Measurements from ENCODE around the gene ZNF341.

ZNF341 gene

GRCh38 chr20:33725607-33726264 lies 6.1 kb upstream of the ZNF341 start:
- Histone ChIP-seq H3K4me1 (ENCODE audit: insufficient read depth, poor library complexity, severe bottlenecking) (no peaks in the 10 kb centered on the region), H3K27ac (ENCODE audit: poor library complexity, severe bottlenecking) (no peak overlapping the region), H3K9me3 (ENCODE audit: severe bottlenecking) (no peaks in the 10 kb centered on the region), H3K27me3 (ENCODE audit: insufficient read depth, poor library complexity, severe bottlenecking) (no peaks in the 10 kb centered on the region), H3K36me3 (ENCODE audit: low read depth) (no peaks in the 10 kb centered on the region), H3K4me3 (ENCODE audit: severe bottlenecking) (no peak overlapping the region)
- TF ChIP-seq, protein P1, sequence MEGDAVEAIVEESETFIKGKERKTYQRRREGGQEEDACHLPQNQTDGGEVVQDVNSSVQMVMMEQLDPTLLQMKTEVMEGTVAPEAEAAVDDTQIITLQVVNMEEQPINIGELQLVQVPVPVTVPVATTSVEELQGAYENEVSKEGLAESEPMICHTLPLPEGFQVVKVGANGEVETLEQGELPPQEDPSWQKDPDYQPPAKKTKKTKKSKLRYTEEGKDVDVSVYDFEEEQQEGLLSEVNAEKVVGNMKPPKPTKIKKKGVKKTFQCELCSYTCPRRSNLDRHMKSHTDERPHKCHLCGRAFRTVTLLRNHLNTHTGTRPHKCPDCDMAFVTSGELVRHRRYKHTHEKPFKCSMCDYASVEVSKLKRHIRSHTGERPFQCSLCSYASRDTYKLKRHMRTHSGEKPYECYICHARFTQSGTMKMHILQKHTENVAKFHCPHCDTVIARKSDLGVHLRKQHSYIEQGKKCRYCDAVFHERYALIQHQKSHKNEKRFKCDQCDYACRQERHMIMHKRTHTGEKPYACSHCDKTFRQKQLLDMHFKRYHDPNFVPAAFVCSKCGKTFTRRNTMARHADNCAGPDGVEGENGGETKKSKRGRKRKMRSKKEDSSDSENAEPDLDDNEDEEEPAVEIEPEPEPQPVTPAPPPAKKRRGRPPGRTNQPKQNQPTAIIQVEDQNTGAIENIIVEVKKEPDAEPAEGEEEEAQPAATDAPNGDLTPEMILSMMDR (IDR thresholded peaks at IDR 0.05; ENCODE audit: poor library complexity, severe bottlenecking) = no peak
- no peak for DNase-seq (ENCODE audit: low spot score)
- ATAC-seq (ENCODE audit: low read depth) = no peak

- no peak for ATAC-seq (ENCODE audit: low read depth)
- no peak for DNase-seq (ENCODE audit: low spot score)
- Histone ChIP-seq H3K9me3 (ENCODE audit: severe bottlenecking) (no peaks in the 10 kb centered on the region), H3K4me1 (ENCODE audit: insufficient read depth, poor library complexity, severe bottlenecking) (no peaks in the 10 kb centered on the region), H3K4me3 (ENCODE audit: severe bottlenecking) (no peak overlapping the region), H3K36me3 (ENCODE audit: low read depth) (no peaks in the 10 kb centered on the region), H3K27me3 (ENCODE audit: insufficient read depth, poor library complexity, severe bottlenecking) (no peaks in the 10 kb centered on the region), H3K27ac (ENCODE audit: poor library complexity, severe bottlenecking) (no peak overlapping the region)
- TF ChIP-seq, protein P1 (IDR thresholded peaks at IDR 0.05; ENCODE audit: poor library complexity, severe bottlenecking) = no peak
Observed at GRCh38 chr20:33727115-33727479, 4.7 kb upstream of the ZNF341 start.

GRCh38 chr20:33727806-33728205 lies 4.0 kb upstream of the ZNF341 start:
- H3K4me3 ChIP-seq (ENCODE audit: severe bottlenecking) = no peak overlapping the region
- no peaks in the 10 kb centered on the region for H3K36me3 ChIP-seq (ENCODE audit: low read depth)
- DNase-seq (ENCODE audit: low spot score) (no peak), ATAC-seq (ENCODE audit: low read depth) (no peak)
- H3K27me3 ChIP-seq (ENCODE audit: insufficient read depth, poor library complexity, severe bottlenecking) = no peaks in the 10 kb centered on the region
- H3K4me1 ChIP-seq (ENCODE audit: insufficient read depth, poor library complexity, severe bottlenecking) = no peaks in the 10 kb centered on the region
- H3K9me3 ChIP-seq (ENCODE audit: severe bottlenecking) = no peaks in the 10 kb centered on the region
- no peak overlapping the region for H3K27ac ChIP-seq (ENCODE audit: poor library complexity, severe bottlenecking)
- TF ChIP-seq, protein P1 (IDR thresholded peaks at IDR 0.05; ENCODE audit: poor library complexity, severe bottlenecking) = no peak

DNA sequence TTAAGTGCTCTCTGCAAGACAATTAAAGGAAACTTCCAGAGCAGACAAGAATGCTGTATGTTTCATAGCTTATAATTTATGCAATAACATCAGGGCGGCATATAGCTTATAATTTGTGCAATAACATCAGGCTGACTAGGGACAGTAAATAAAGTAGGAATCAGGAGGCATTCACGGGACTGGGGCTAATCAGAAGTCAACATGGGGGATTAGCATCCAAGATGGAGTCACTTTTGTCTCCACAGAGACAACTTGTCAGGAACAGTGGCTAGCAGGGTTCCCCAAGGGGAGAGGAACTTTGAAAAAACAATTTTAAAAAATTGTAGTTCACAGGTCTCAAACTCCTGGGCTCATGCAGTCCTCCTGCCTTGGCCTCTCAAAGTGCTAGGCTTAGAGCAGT lies 3.3 kb upstream of the ZNF341 start:
- Histone ChIP-seq H3K4me3 (ENCODE audit: severe bottlenecking) (no peak overlapping the region), H3K27ac (ENCODE audit: poor library complexity, severe bottlenecking) (no peak overlapping the region), H3K36me3 (ENCODE audit: low read depth) (no peaks in the 10 kb centered on the region), H3K4me1 (ENCODE audit: insufficient read depth, poor library complexity, severe bottlenecking) (peaks cover 4% of the 10 kb centered on the region), H3K27me3 (ENCODE audit: insufficient read depth, poor library complexity, severe bottlenecking) (no peaks in the 10 kb centered on the region), H3K9me3 (ENCODE audit: severe bottlenecking) (no peaks in the 10 kb centered on the region)
- TF ChIP-seq, protein P1 (IDR thresholded peaks at IDR 0.05; ENCODE audit: poor library complexity, severe bottlenecking) = no peak
- DNase-seq (ENCODE audit: low spot score) (no peak), ATAC-seq (ENCODE audit: low read depth) (no peak)

DNA sequence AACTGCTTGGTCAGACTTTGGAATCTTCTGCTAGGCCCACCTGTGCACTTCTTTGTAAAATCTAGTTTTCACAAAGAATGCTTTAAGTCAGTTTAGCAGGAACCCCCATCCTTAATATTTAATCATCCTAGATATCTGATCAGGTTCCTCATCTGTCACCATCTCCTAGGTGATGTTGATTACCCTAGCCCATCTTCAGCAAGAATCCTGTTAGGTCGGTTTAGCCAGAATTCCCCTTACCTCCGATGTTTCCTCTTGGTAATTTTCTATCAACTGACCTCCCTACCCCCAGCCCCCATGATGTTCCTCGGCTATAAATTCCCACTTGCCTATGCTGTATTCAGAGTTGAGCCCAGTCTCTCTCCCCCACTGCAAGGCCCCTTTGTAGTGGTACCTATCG lies 2.7 kb upstream of the ZNF341 start:
- ATAC-seq (ENCODE audit: low read depth) = no peak
- no peak for DNase-seq (ENCODE audit: low spot score)
- H3K9me3 ChIP-seq (ENCODE audit: severe bottlenecking) = no peaks in the 10 kb centered on the region
- no peak overlapping the region for H3K27ac ChIP-seq (ENCODE audit: poor library complexity, severe bottlenecking)
- no peak overlapping the region for H3K4me3 ChIP-seq (ENCODE audit: severe bottlenecking)
- TF ChIP-seq, protein P1 (IDR thresholded peaks at IDR 0.05; ENCODE audit: poor library complexity, severe bottlenecking) = no peak
- H3K4me1 ChIP-seq (ENCODE audit: insufficient read depth, poor library complexity, severe bottlenecking) = peaks cover 10% of the 10 kb centered on the region
- H3K36me3 ChIP-seq (ENCODE audit: low read depth) = no peaks in the 10 kb centered on the region
- H3K27me3 ChIP-seq (ENCODE audit: insufficient read depth, poor library complexity, severe bottlenecking) = no peaks in the 10 kb centered on the region

Measured in RWPE2 (cell line).